HCT116 (cell line): ENCODE results near the gene LCN9. TPM values are rescaled to one million over a fixed set of nuclear protein-coding genes. Genes with fewer than 3 reads are reported as not detected.

Experiments
- ATAC-seq: fragments of 200-7000 bp; cut with Tn5 transposase; 2 replicates; pipeline ENCODE4 v1.9.1; 2020; ENCODE audit warnings: mild to moderate bottlenecking, moderate library complexity
- BruUV-seq: library from RNA; stranded (reverse); fragments of 400-500 nt; replicated peaks from 2 replicates; lab custom pipeline; 2021; lab: Mats Ljungman, UMichigan
- CTCF ChIA-PET: fragments of 300-600 bp; sonication (Branson Sonifier 250); formaldehyde crosslinking; loops from one replicate; lab custom pipeline; 2021; ENCODE audit warnings: antibody characterized with exemption; lab: Charles Lee
- POLR2A ChIA-PET: fragments of 300-600, 350-600 bp; sonication (Branson Sonifier 250); formaldehyde crosslinking; loops from one replicate; lab custom pipeline; 2021; ENCODE audit warnings: antibody characterized with exemption; lab: Charles Lee
- RAD21 ChIA-PET, 2 experiments: fragments of 300-600 bp; sonication (Branson Sonifier 250); formaldehyde crosslinking; loops; one replicate each; lab custom pipeline; 2023; ENCODE audit warnings: low total read pairs in 2 of 2; ENCODE audit not compliant: uncharacterized antibody in 2 of 2, unreplicated experiment in 2 of 2, low non-redundant PET in 1 of 2; lab: Charles Lee
- DNase-seq: peaks from one replicate; pipeline ENCODE4 v3.0.0-alpha.2; 2010; ENCODE audit warnings: low read depth, low spot score
- H2AFZ ChIP-seq: fragments of 200-600 bp; shearing (Covaris generic), sonication (generic); 2 replicates; pipeline ENCODE4 v1.6.1; 2017; ENCODE audit warnings: low read depth, mixed run types, mixed read lengths, antibody characterized with exemption, low read length; ENCODE audit not compliant: poor library complexity, severe bottlenecking
- H3K27ac ChIP-seq: 2 replicates; pipeline ENCODE4 v1.5.1; 2012; ENCODE audit warnings: low read depth, low read length
- H3K27me3 ChIP-seq: fragments of 200-600 bp; sonication (generic); 2 replicates; pipeline ENCODE4 v1.6.1; 2016; ENCODE audit warnings: mixed run types, low read length, mixed read lengths; ENCODE audit not compliant: insufficient read depth
- H3K36me3 ChIP-seq, 2 experiments: fragments of 200-500 bp in 1 of 2; fragments of 200-600 bp in 1 of 2; sonication (Bioruptor generic) in 1 of 2; sonication (generic) in 1 of 2; 2 replicates each; pipeline versions ENCODE4 v1.5.1 to v1.6.1; 2014 to 2016; ENCODE audit warnings: low read length in 2 of 2, inconsistent platforms in 1 of 2, mixed read lengths in 1 of 2, mixed run types in 1 of 2; ENCODE audit not compliant: insufficient read depth in 2 of 2, control insufficient read depth in 1 of 2
- H3K4me1 ChIP-seq, 2 experiments: fragments of 200-600 bp in 1 of 2; sonication (generic) in 1 of 2; 2 replicates each; pipeline versions ENCODE4 v1.5.1 to v1.6.1; 2012 to 2017; ENCODE audit warnings: low read length in 2 of 2, inconsistent platforms in 1 of 2, mild to moderate bottlenecking in 1 of 2, mixed read lengths in 1 of 2, mixed run types in 1 of 2, moderate library complexity in 1 of 2; ENCODE audit not compliant: insufficient read depth in 2 of 2, control insufficient read depth in 1 of 2
- H3K4me2 ChIP-seq: fragments of 200-600 bp; sonication (generic); 2 replicates; pipeline ENCODE4 v1.6.1; 2017; ENCODE audit warnings: mixed run types, low read length, mixed read lengths
- H3K4me3 ChIP-seq, 2 experiments: fragments of 200-600 bp in 1 of 2; sonication (generic) in 1 of 2; replicated peaks in 1 of 2; 2 replicates each; pipeline ENCODE4 v1.5.1; 2011 to 2016; ENCODE audit warnings: low read length in 2 of 2, control low read depth in 1 of 2, low read depth in 1 of 2, mild to moderate bottlenecking in 1 of 2, mixed read lengths in 1 of 2, mixed run types in 1 of 2
- H3K79me2 ChIP-seq: fragments of 200-600 bp; sonication (generic); 2 replicates; pipeline ENCODE4 v1.6.1; 2017; ENCODE audit warnings: mild to moderate bottlenecking, mixed run types, low read length, moderate library complexity, mixed read lengths; ENCODE audit not compliant: insufficient read depth
- H3K9ac ChIP-seq: fragments of 200-600 bp; sonication (generic); 2 replicates; pipeline ENCODE4 v1.6.1; 2016; ENCODE audit warnings: low read length, mixed read lengths
- H3K9me2 ChIP-seq: fragments of 200-600 bp; sonication (generic), shearing (Covaris generic); 2 replicates; pipeline ENCODE4 v1.6.1; 2017; ENCODE audit warnings: mixed run types, mild to moderate bottlenecking, moderate library complexity; ENCODE audit not compliant: insufficient read depth
- H3K9me3 ChIP-seq, 2 experiments: fragments of 200-500 bp in 1 of 2; fragments of 200-600 bp in 1 of 2; sonication (Bioruptor generic) in 1 of 2; sonication (generic) in 1 of 2; 2 replicates each; pipeline ENCODE4 v1.6.1; 2014 to 2017; ENCODE audit warnings: low read length in 2 of 2, mixed read lengths in 2 of 2, inconsistent platforms in 1 of 2, low read depth in 1 of 2, mild to moderate bottlenecking in 1 of 2, mixed run types in 1 of 2, moderate library complexity in 1 of 2; ENCODE audit not compliant: control insufficient read depth in 1 of 2, insufficient read depth in 1 of 2
- H4K20me1 ChIP-seq: fragments of 200-600 bp; sonication (generic), shearing (Covaris generic); 2 replicates; pipeline ENCODE4 v1.6.1; 2017; ENCODE audit warnings: mixed run types, mild to moderate bottlenecking, moderate library complexity; ENCODE audit not compliant: insufficient read depth
- CBX3 ChIP-seq: IDR thresholded peaks from 2 replicates; pipeline ENCODE4 v1.6.1; 2012; ENCODE audit warnings: low read depth
- EGR1 ChIP-seq: IDR thresholded peaks from 2 replicates; pipeline ENCODE4 v1.6.1; 2012; ENCODE audit warnings: low read depth
- EZH2phosphoT487 ChIP-seq: fragments of 200-600 bp; IDR thresholded peaks from 2 replicates; pipeline ENCODE4 v1.6.1; 2018; ENCODE audit warnings: antibody characterized with exemption, borderline replicate concordance
- FOSL1 ChIP-seq: IDR thresholded peaks from 2 replicates; pipeline ENCODE4 v1.6.1; 2012; ENCODE audit warnings: low read depth
- JUND ChIP-seq: IDR thresholded peaks from 2 replicates; pipeline ENCODE4 v1.6.1; 2012
- RAD21 ChIP-seq: IDR thresholded peaks from 2 replicates; pipeline ENCODE4 v1.6.1; 2012; ENCODE audit warnings: low read depth, mild to moderate bottlenecking
- SIN3A ChIP-seq: IDR thresholded peaks from 2 replicates; pipeline ENCODE4 v1.6.1; 2012; ENCODE audit warnings: low read depth
- SP1 ChIP-seq: IDR thresholded peaks from 2 replicates; pipeline ENCODE4 v1.6.1; 2012; ENCODE audit warnings: low read depth
- SRF ChIP-seq: IDR thresholded peaks from 2 replicates; pipeline ENCODE4 v1.6.1; 2012; ENCODE audit warnings: low read depth
- TCF7L2 ChIP-seq: IDR thresholded peaks from 2 replicates; pipeline ENCODE4 v1.7.0; 2011; ENCODE audit warnings: borderline replicate concordance, inconsistent platforms; ENCODE audit not compliant: insufficient read depth, insufficient read length; ENCODE audit errors: extremely low read depth
- YY1 ChIP-seq: IDR thresholded peaks from 2 replicates; pipeline ENCODE4 v1.6.1; 2011; ENCODE audit warnings: low read length, low read depth, moderate library complexity, mild to moderate bottlenecking; ENCODE audit not compliant: insufficient replicate concordance; ENCODE audit errors: extremely low read depth
- ZBTB33 ChIP-seq: IDR thresholded peaks from 2 replicates; pipeline ENCODE4 v1.6.1; 2011; ENCODE audit warnings: mild to moderate bottlenecking, low read length, moderate library complexity; ENCODE audit not compliant: insufficient replicate concordance; ENCODE audit errors: extremely low read depth
- ZFX ChIP-seq: fragments of 450-650 bp; IDR thresholded peaks from 2 replicates; pipeline ENCODE4 v1.6.1; 2017
- intact Hi-C: fragments of 100-400 bp; cut with micrococcal nuclease; formaldehyde crosslinking; loops from 2 replicates; pipeline ENCODE4 v1.10.0; 2022
- total RNA-seq: library from RNA; stranded (reverse); gene quantifications from one replicate; pipeline ENCODE4 v1.2.1, GENCODE V29; 2021; ENCODE audit not compliant: unreplicated experiment
- TF ChIP-seq, protein P1 (sequence below): IDR thresholded peaks from 2 replicates; pipeline ENCODE4 v1.6.1; 2012

Gene LCN9
- total RNA-seq, 1 experiment from 2014 or later, result not detected

GRCh38 chr9:135616619-135617537, 46.2 kb upstream of the LCN9 start:
- ATAC-seq, result 0 out of 2 replicates have a peak, but pooled peaks have one; percentile 8
- no peaks in the 10 kb centered on the region for H3K79me2 ChIP-seq
- TF ChIP-seq EGR1 (no peak), SIN3A (no peak), ZBTB33 (no peak), RAD21 (no peak), JUND (no peak), FOSL1 (no peak), ZFX (no peak), EZH2phosphoT487 (no peak), SP1 (no peak), TCF7L2 (no peak), SRF (no peak), CBX3 (no peak), YY1 (no peak)
- TF ChIP-seq, protein P1, sequence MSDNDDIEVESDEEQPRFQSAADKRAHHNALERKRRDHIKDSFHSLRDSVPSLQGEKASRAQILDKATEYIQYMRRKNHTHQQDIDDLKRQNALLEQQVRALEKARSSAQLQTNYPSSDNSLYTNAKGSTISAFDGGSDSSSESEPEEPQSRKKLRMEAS, result no peak
- CTCF ChIA-PET, result interaction anchor here (0.9 kb wide), 1 partner anchor 13 kb away, joined by 3 read pairs; no protein-coding TSS in a partner anchor
- H3K4me2 ChIP-seq, result no peak overlapping the region
- H3K4me1 ChIP-seq, result no peaks in the 10 kb centered on the region
- H3K4me3 ChIP-seq, result no peak overlapping the region
- no peak overlapping the region for H3K9ac ChIP-seq
- no peak overlapping the region for H3K27ac ChIP-seq
- no peaks in the 10 kb centered on the region for H4K20me1 ChIP-seq
- no peaks in the 10 kb centered on the region for H3K27me3 ChIP-seq
- H3K36me3 ChIP-seq, result no peaks in the 10 kb centered on the region
- no peaks in the 10 kb centered on the region for H3K9me3 ChIP-seq
- DNase-seq, result no peak
- BruUV-seq, result no TSS peak
- intact Hi-C loops, result no loop called here
- RAD21 ChIA-PET, result no interaction called here
- H2AFZ ChIP-seq, result no peak overlapping the region
- POLR2A ChIA-PET, result no interaction called here
- no peaks in the 10 kb centered on the region for H3K9me2 ChIP-seq
